Right lobe of liver (tissue), 6 donors: ENCODE results near the gene CYYR1. TPM values are rescaled to one million over a fixed set of nuclear protein-coding genes. Genes with fewer than 3 reads are reported as not detected.

ENCODE experiments used
- ATAC-seq, 4 donors: fragments of 200-7000 bp; cut with Tn5 transposase; one replicate each; pipeline ENCODE4 v1.9.1; 2020; ENCODE audit warnings: mild to moderate bottlenecking in 4 of 4, moderate library complexity in 4 of 4
- DNase-seq, 3 donors: peaks; one replicate each; pipeline ENCODE4 v3.0.0-alpha.2; 2020
- H3K27ac ChIP-seq, 3 donors: fragments of 200-600 bp; one replicate each; pipeline ENCODE4 v1.8.0; 2022
- H3K27me3 ChIP-seq, 2 donors: fragments of 200-600 bp; one replicate each; pipeline ENCODE4 v1.8.0; 2022
- H3K36me3 ChIP-seq, 4 donors: fragments of 200-600 bp; sonication (generic) in 1 of 4; one replicate each; pipeline versions ENCODE4 v1.5.1 to v1.8.0; 2017 to 2022; ENCODE audit warnings: control low read depth in 1 of 4
- H3K4me1 ChIP-seq, 4 donors: fragments of 200-600 bp; sonication (generic) in 1 of 4; one replicate each; pipeline versions ENCODE4 v1.5.1 to v1.8.0; 2017 to 2022; ENCODE audit warnings: control low read depth in 1 of 4
- H3K4me3 ChIP-seq, 3 donors: fragments of 200-600 bp; one replicate each; pipeline ENCODE4 v1.8.0; 2022
- H3K9me3 ChIP-seq, 4 donors: fragments of 200-600 bp; sonication (generic) in 1 of 4; one replicate each; pipeline versions ENCODE4 v1.5.1 to v1.8.0; 2017 to 2022; ENCODE audit warnings: control low read depth in 1 of 4
- CTCF ChIP-seq, 4 donors: fragments of 200-600 bp in 3 of 4; fragments of 450-650 bp in 1 of 4; IDR thresholded peaks; one replicate each; pipeline versions ENCODE4 v1.5.1 to v1.8.0; 2016 to 2022; ENCODE audit warnings: antibody characterized with exemption in 4 of 4, mild to moderate bottlenecking in 2 of 4
- POLR2A ChIP-seq: fragments of 450-650 bp; IDR thresholded peaks from one replicate; pipeline ENCODE4 v1.6.1; 2017; ENCODE audit warnings: antibody characterized with exemption, mild to moderate bottlenecking
- WGBS: methylation state at CpG from one replicate; pipeline ENCODE4 v1.1.6; 2018; ENCODE audit warnings: low coverage, low lambda C conversion rate; ENCODE audit not compliant: insufficient coverage; ENCODE audit errors: missing lambda C conversion rate; 5-methylcytosine and 5-hydroxymethylcytosine counted together
- intact Hi-C, 2 donors: fragments of 100-400 bp; cut with DNase I; formaldehyde crosslinking; loops; one replicate each; pipeline versions ENCODE4 v1.11.2 to v1.14.1; 2022
- total RNA-seq, 6 experiments: library from RNA; depleted of rRNA in 2 of 6; stranded (reverse); fragments of >200 nt in 2 of 6; fragmentation: NEBNext Ultra II Directional in 3 of 6; extraction: Animal tissue kit (Norgen Biotek cat#: 25700) in 3 of 6; gene quantifications; one replicate each; pipeline versions ENCODE4 v1.1.0 to v1.2.4, GENCODE V29; 2016 to 2023
- donor health status: DM: no; HTN: yes; CAD: no.
- donor health status: DM: no; HTN: no; CAD: no.
- donor health status: DM: no; HTN: no; CAD: no.
- donor health status: DM: no; HTN: yes; CAD: no.
- donor health status: DM: no; HTN: yes; CAD: no.

The CYYR1 gene
- total RNA-seq, 6 experiments from 2014 or later: 1.4 to 3.3 (median 2.0) TPM

DNA sequence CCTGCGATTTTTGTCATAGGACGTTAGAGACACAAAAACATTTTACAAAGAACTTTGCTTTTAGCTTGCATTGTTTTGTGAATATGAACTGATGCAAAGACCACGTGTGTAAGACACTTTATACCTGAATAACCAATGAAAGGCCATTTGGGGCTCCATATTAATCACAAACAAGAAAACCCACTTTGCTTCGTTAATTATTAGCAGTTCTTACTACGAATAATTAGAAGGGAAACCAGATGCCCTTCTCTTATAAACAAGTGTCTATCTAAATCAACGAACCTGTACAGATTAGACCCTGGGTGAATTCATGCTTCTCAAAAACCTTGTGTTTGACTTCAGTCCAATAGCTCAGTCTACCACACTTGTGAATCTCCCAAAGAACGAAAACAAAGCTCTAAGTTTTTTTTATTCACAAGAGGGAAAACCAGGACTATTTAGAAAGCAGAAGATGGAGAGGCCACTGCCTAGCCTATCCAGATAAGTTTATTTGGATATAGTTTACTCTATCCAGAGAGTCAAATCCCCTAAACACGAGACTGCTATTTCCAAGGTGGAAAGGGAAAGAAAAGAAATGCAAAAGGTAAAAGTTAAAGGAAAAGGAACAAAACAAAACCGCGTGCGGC is 897 bp downstream of the CYYR1 start:
- no peak for ATAC-seq
- no peak for DNase-seq
- Histone ChIP-seq H3K4me1 (no peaks in the 10 kb centered on the region), H3K36me3 (no peaks in the 10 kb centered on the region), H3K9me3 (no peaks in the 10 kb centered on the region), H3K4me3 (peak overlapping the region; percentile 18 to 44 (median 36)), H3K27me3 (no peaks in the 10 kb centered on the region), H3K27ac (peak overlapping the region in 2 of 3 donors; percentile 25 to 41)
- TF ChIP-seq POLR2A: no peak
- TF ChIP-seq CTCF (IDR thresholded peaks at IDR 0.05): no peak
- intact Hi-C loops: no loop called here
- 3% methylated on average over 11 of the region's 11 CpGs for WGBS

- TF ChIP-seq POLR2A (no peak), CTCF (IDR thresholded peaks at IDR 0.05) (no peak)
- ATAC-seq (peak; percentile 52 to 82 (median 68)), DNase-seq (no peak)
- H3K27me3 ChIP-seq: no peaks in the 10 kb centered on the region
- no peak overlapping the region for H3K27ac ChIP-seq
- H3K4me3 ChIP-seq: no peak overlapping the region
- 24% methylated on average over 3 of the region's 3 CpGs for WGBS
- H3K4me1 ChIP-seq: no peaks in the 10 kb centered on the region
- no peaks in the 10 kb centered on the region for H3K36me3 ChIP-seq
- intact Hi-C loops: no loop called here
- no peaks in the 10 kb centered on the region for H3K9me3 ChIP-seq
These were observed 2.9 kb downstream of the CYYR1 start for GRCh38 chr21:26570203-26570602.

DNA sequence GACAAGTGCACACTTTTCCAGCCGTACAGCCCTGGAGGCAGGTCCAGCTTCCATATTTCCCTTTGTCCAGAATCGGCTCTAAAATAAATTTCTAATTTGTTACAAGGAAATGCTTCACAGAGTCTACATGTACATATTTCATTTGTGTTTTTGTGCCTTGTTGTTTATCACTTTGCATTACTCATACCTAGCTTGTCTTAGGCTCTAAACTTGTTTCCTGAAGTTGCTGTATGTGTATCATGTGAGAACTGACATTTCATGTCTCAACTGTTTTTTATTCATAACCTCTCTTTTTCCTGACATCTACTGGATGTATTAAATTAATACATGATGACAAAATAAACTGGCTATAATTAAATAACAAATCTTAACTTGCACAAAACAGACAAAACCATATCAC is 7.5 kb downstream of the CYYR1 start:
- WGBS: 40% methylated on average over 2 of the region's 2 CpGs
- Histone ChIP-seq H3K4me1 (no peaks in the 10 kb centered on the region), H3K9me3 (no peaks in the 10 kb centered on the region), H3K36me3 (no peaks in the 10 kb centered on the region), H3K27ac (no peak overlapping the region), H3K4me3 (no peak overlapping the region), H3K27me3 (no peaks in the 10 kb centered on the region)
- TF ChIP-seq POLR2A: no peak
- no peak for TF ChIP-seq CTCF (IDR thresholded peaks at IDR 0.05)
- no peak for DNase-seq
- intact Hi-C loops: no loop called here
- ATAC-seq: no peak

DNA sequence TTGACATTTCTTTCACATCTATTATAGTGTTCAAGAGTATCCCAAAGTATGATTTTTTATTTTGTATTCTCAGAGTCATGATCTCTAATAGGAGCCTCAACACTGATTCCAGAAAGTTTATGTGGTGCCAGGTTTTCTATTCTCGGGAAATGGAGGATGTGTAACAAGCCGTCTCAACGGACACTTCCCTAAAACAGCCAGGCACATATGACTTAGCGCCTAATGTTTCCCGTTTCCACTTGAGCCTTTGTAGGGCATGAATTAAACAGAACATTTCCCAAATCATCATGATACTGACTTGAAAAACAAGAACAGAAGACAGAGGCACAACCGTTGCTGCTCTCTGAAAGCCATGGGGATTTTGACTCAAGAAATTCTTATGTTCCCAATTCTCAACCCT is 8.0 kb downstream of the CYYR1 start:
- no peak overlapping the region for H3K4me3 ChIP-seq
- DNase-seq (no peak), ATAC-seq (peak in 1 of 4 donors; percentile 32)
- H3K36me3 ChIP-seq: no peaks in the 10 kb centered on the region
- no peaks in the 10 kb centered on the region for H3K4me1 ChIP-seq
- WGBS: 40% methylated on average over 6 of the region's 6 CpGs
- H3K9me3 ChIP-seq: no peaks in the 10 kb centered on the region
- no peaks in the 10 kb centered on the region for H3K27me3 ChIP-seq
- TF ChIP-seq CTCF (IDR thresholded peaks at IDR 0.05): no peak
- no peak for TF ChIP-seq POLR2A
- no peak overlapping the region for H3K27ac ChIP-seq
- intact Hi-C loops: no loop called here
